Large intestine (tissue), 1 donor: ENCODE data around the gene RNASE7. TPM values are rescaled to one million over a fixed set of nuclear protein-coding genes. Genes with fewer than 3 reads are reported as not detected.

ENCODE experiments used
- polyA plus RNA-seq: library from polyadenylated mRNA; unstranded; fragments of 120-200 nt; gene quantifications from one replicate; pipeline ENCODE4 v1.2.1, GENCODE V29; 2013

RNASE7 gene
- polyA plus RNA-seq, 1 donor, result 0.09 TPM

Other genes with a start within 250 kb of the RNASE7 start
- gene RNASE1, start 239.5 kb upstream of the RNASE7 start, polyA plus RNA-seq, result 107 TPM
- 0.18 TPM for gene RNASE3, start 151.0 kb upstream of the RNASE7 start, polyA plus RNA-seq
- gene RNASE2, start 86.9 kb upstream of the RNASE7 start, polyA plus RNA-seq, result 0.39 TPM
- gene METTL17, start 52.4 kb upstream of the RNASE7 start, polyA plus RNA-seq, result 86.6 TPM
- 0.06 TPM for gene SLC39A2, start 43.1 kb upstream of the RNASE7 start, polyA plus RNA-seq
- gene NDRG2, start 17.3 kb upstream of the RNASE7 start, polyA plus RNA-seq, result 76.5 TPM
- 0.16 TPM for gene TPPP2, start 12.1 kb upstream of the RNASE7 start, polyA plus RNA-seq
- 0.09 TPM for gene RNASE13, start 7.6 kb upstream of the RNASE7 start, polyA plus RNA-seq
- gene RNASE8, start 15.5 kb downstream of the RNASE7 start, polyA plus RNA-seq, result not detected
- 28.7 TPM for gene ARHGEF40, start 27.9 kb downstream of the RNASE7 start, polyA plus RNA-seq
- 45.2 TPM for gene ZNF219, start 56.3 kb downstream of the RNASE7 start, polyA plus RNA-seq
- gene TMEM253, start 58.7 kb downstream of the RNASE7 start, polyA plus RNA-seq, result 62.3 TPM
- not detected for gene OR5AU1, start 113.7 kb downstream of the RNASE7 start, polyA plus RNA-seq
- gene HNRNPC, start 227.1 kb downstream of the RNASE7 start, polyA plus RNA-seq, result 668 TPM
- 0.49 TPM for gene RPGRIP1, start 237.7 kb downstream of the RNASE7 start, polyA plus RNA-seq